DMS 273 (cell line): Measurements from ENCODE around the gene FXYD1.
"Not testable (repeated sequence)": the region's sequence is repeated elsewhere in the genome, so short reads cannot be mapped to it uniquely, and the experiment has no call there.

ENCODE experiments used
- DNase-seq: peaks from one replicate; lab custom pipeline; 2025; ENCODE audit not compliant: unreplicated experiment; lab: John Stamatoyannopoulos, UW

Gene FXYD1

GRCh38 chr19:35124098-35125060 is 14.2 kb upstream of the FXYD1 start:
- DNase-seq, result peak; percentile 96

- no peak for DNase-seq
Measured at GRCh38 chr19:35125270-35125717, 13.3 kb upstream of the FXYD1 start.

GRCh38 chr19:35125749-35126623 is 12.6 kb upstream of the FXYD1 start:
- no peak for DNase-seq

GRCh38 chr19:35126624-35126959 is 12.0 kb upstream of the FXYD1 start:
- no peak for DNase-seq

GRCh38 chr19:35127871-35128270 is 10.8 kb upstream of the FXYD1 start:
- no peak for DNase-seq

- no peak for DNase-seq
Measured at GRCh38 chr19:35128398-35129057, 10.1 kb upstream of the FXYD1 start.

- DNase-seq, result not testable (repeated sequence)
Measured at GRCh38 chr19:35129724-35130274, 8.8 kb upstream of the FXYD1 start.

GRCh38 chr19:35130761-35131720 is 7.6 kb upstream of the FXYD1 start:
- DNase-seq, result no peak

GRCh38 chr19:35132254-35132653 is 6.4 kb upstream of the FXYD1 start:
- no peak for DNase-seq

GRCh38 chr19:35133826-35134225 is 4.8 kb upstream of the FXYD1 start:
- no peak for DNase-seq

- DNase-seq, result no peak
Measured at GRCh38 chr19:35134601-35135242, 3.9 kb upstream of the FXYD1 start, which contains the start of gene LGI4. TSS of gene LGI4 (minus strand) at chr19:35135059. CDS start at chr19:35134680, 379 bp downstream.

GRCh38 chr19:35135389-35135909 is 3.2 kb upstream of the FXYD1 start:
- DNase-seq, result peak; percentile 89

- no peak for DNase-seq
Measured at GRCh38 chr19:35136231-35136630, 2.4 kb upstream of the FXYD1 start.

- no peak for DNase-seq
Measured at GRCh38 chr19:35136977-35137702, 1.5 kb upstream of the FXYD1 start.

- DNase-seq, result peak; percentile 37
Measured at GRCh38 chr19:35140207-35140961, 1.8 kb downstream of the FXYD1 start.

GRCh38 chr19:35140962-35141836 is 2.6 kb downstream of the FXYD1 start:
- peak; percentile 93 for DNase-seq
